ENCODE measurements around the gene GCGR. TPM values are rescaled to one million over a fixed set of nuclear protein-coding genes. Genes with fewer than 3 reads are reported as not detected.

The GCGR gene
- total RNA-seq, 8 experiments from 2014 or later: 0.14 to 0.66 (median 0.32) TPM; not detected in 4

DNA sequence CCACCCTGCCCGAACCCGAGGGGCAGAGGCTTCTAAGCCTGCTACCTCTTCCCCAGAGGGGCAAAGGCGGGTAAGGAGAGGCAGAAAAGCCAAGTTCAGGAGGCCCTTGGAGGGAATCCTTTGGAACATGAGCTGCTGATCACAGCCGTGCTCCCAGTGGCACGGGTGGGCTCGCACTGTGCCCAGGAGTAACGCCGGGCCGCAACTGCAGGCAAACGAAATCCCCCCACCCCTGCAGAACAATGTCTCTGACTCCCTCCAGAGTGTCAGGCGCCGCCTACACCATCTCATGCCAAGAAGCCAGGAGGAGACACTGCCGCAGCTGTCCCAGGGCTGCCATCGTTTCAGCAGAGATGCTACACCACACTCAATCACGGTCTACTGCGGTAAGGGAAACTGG, 47.5 kb downstream of the GCGR start:
- in situ Hi-C loops (cut with MboI; ENCODE audit: low pct_unique_long_range_greater_than_20kb in 2 of 9, low sequenced_read_pairs in 9 of 9, unreplicated experiment in 9 of 9): no loop called here
- no peak overlapping the region for H3K4me3 ChIP-seq
- WGBS, 10 experiments: 92 to 100% (median 97%) methylated on average over 3 to 10 of the region's 16 CpGs; no CpG with 5 or more reads in 5 of the 10 experiments
- ATAC-seq (replicated peaks in 6 of 8): no peak
- no peaks in the 10 kb centered on the region for H3K4me1 ChIP-seq (replicated peaks in 1 of 2)
- H3K27ac ChIP-seq: no peak overlapping the region

DNA sequence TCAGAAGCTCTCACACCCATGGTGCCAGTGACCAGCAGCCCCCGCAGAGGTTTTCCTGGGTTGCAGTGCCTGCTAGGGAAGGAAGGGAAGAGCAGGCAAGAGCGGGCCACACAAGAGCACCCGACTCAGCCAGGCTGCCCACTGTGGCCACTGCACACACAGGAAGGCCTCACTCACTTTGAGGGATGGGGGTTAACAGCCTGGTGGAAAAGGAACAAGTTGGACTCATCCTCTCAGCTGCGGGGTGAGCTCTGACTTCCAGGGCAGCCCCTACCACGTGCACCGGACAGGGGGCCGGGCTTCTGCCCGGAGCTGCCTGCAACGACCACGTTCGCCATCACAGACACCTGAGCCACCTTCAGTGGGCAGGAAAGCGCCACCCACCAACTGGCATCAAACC, 48.3 kb downstream of the GCGR start:
- ATAC-seq (replicated peaks in 6 of 8): no peak
- in situ Hi-C loops (cut with MboI; ENCODE audit: low pct_unique_long_range_greater_than_20kb in 2 of 9, low sequenced_read_pairs in 9 of 9, unreplicated experiment in 9 of 9): no loop called here
- no peaks in the 10 kb centered on the region for H3K4me1 ChIP-seq (replicated peaks in 1 of 2)
- H3K27ac ChIP-seq: no peak overlapping the region
- 86 to 100% (median 97%) methylated on average over 1 to 6 of the region's 12 CpGs; no CpG with 5 or more reads in 5 of the 10 experiments for WGBS, 10 experiments
- no peak overlapping the region for H3K4me3 ChIP-seq

DNA sequence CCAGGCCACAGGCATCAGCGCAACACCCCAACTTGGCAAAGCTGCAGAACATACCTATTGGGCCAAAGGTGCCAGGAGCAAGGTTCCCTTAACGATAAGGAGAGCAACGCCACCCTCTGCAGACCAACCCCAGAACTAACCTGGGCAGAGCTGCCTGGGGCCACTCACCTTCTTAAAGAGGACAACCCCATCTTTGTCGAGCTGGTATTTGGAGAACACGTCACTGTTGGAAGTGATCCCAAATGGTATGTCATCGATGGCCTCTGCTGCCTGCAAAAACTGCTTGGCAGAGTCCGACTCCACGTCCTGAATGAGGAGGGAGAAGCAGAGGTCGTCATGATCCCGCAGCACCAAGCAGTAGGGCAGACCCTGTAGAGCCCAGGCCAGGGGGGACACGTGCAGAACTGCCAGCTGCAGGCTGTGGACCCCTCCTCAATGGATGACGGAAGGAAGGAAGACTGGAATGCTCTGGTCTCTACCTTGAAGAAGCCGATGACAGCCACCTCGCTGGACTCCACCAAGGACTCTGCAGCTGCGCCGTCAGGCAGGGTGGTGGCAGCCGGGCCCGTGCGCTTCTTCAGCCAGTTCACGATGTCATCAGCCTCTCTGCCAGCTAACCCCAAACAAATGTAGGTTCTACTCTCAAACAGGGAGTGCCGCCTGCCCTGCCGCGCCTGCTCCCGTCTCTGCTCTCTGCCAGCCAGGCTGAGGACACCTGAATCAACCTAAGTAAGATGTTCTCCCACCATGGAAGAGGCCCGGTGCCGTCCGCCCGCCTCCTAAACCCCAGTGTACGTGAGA, 51.2 kb downstream of the GCGR start:
- Histone ChIP-seq H3K4me1 (replicated peaks in 1 of 2) (peaks cover 5 to 12% of the 10 kb centered on the region in 2 donors), H3K4me3 (no peak overlapping the region), H3K27ac (no peak overlapping the region)
- peak in 2 of 8 experiments; percentile 4 to 8 for ATAC-seq (replicated peaks in 6 of 8)
- 48 to 96% (median 82%) methylated on average over 4 to 13 of the region's 29 CpGs; no CpG with 5 or more reads in 3 of the 10 experiments for WGBS, 10 experiments
- in situ Hi-C loops (cut with MboI; ENCODE audit: low pct_unique_long_range_greater_than_20kb in 2 of 9, low sequenced_read_pairs in 9 of 9, unreplicated experiment in 9 of 9): no loop called here

DNA sequence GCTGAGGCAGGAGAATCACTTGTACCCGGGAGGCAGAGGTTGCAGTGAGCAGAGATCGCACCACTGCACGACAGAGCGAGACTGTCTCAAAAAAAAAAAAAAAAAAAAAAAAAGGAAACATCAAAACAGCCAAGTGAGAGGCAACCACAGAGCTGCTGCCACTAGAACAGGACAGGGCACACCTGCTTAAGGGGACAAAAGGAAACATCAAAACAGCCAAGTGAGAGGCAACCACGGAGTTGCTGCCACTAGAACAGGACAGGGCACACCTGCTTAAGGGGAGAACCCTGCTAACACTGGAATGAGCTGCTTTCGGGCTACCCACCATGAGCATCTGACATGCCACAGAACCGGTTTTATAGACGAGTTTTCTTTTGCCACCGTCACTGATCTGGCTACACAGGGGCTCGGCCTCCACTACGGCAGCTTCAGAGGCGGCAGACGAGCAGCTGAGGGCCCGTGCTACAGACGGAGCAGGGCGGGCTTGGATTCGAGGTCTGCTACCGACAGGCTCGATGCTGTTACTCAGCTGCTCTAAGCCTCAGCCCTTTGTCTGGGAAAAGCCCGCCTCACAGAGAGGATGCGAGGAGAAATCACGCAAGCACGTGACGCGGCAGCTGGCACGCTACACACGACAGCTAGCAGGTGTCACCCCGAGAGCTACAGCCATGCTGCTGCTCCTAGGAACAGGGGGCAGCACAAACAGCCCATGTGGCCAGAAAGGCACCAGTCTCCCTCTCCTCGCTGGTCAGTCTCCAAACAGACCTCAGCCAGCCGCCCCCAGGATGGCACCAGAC, 54.4 kb downstream of the GCGR start:
- H3K27ac ChIP-seq: no peak overlapping the region

DNA sequence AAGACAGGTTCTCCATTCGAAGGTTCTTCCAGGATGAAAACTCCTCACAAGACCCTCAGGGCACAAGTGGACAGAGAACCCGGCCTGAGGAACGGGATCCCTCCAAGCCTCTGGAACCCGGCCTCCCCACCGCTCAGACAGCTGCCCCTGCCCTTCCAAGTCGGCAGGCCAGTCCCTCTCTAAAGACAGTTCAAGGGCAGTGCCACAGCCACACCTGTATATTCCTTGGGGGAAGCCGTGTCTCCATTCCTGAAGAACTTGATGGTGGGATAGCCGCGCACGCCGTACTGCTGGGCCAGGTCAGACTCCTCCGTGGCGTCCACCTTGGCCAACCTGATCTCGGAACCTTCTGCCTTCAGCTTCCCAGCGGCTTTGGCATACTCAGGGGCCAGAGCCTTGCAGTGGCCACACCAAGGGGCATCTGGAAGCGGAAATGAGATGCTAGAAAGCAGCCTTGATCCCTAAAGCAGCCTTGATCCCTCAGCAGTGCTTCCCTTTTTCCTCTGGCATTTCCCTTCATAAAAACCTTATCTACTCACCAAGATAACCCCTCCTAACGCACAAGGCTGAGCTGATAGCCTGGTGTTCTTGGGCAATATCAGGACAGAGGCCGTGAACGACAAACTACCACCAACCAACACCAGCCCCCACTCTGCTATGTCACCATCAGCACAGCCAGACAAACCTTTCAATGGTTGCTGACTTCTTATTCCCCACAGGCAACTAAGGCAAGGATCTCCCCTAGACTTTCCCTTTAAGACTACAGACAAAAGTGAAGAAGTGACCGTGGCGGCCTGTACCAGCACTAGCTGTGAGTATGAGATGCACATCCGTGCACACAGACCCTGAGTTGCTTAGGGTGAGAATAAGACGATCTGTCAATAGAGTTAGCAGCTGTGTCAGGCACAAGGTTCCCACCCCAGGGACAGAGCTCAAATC, 55.3 kb downstream of the GCGR start:
- Histone ChIP-seq H3K4me1 (replicated peaks in 1 of 2) (peaks cover 20 to 22% of the 10 kb centered on the region in 2 donors), H3K4me3 (peak overlapping the region; percentile 66 to 90 (median 73)), H3K27ac (peak overlapping the region; percentile 76 to 93)
- ATAC-seq (replicated peaks in 6 of 8): no peak
- in situ Hi-C loops (cut with MboI; ENCODE audit: low pct_unique_long_range_greater_than_20kb in 2 of 9, low sequenced_read_pairs in 9 of 9, unreplicated experiment in 9 of 9): no loop called here
- 0 to 91% (median 56%) methylated on average over 1 to 12 of the region's 23 CpGs; no CpG with 5 or more reads in 2 of the 10 experiments for WGBS, 10 experiments

More for the DNA sequence above, 54.4 kb downstream of the GCGR start:
- Histone ChIP-seq H3K4me1 (replicated peaks in 1 of 2) (peaks cover 20 to 22% of the 10 kb centered on the region in 2 donors), H3K4me3 (peak overlapping the region in 3 of 5 donors; percentile 66 to 78 (median 73))
- 76 to 96% (median 93%) methylated on average over 3 to 12 of the region's 30 CpGs; no CpG with 5 or more reads in 4 of the 10 experiments for WGBS, 10 experiments
- in situ Hi-C loops (cut with MboI; ENCODE audit: low pct_unique_long_range_greater_than_20kb in 2 of 9, low sequenced_read_pairs in 9 of 9, unreplicated experiment in 9 of 9): no loop called here
- no peak for ATAC-seq (replicated peaks in 6 of 8)

DNA sequence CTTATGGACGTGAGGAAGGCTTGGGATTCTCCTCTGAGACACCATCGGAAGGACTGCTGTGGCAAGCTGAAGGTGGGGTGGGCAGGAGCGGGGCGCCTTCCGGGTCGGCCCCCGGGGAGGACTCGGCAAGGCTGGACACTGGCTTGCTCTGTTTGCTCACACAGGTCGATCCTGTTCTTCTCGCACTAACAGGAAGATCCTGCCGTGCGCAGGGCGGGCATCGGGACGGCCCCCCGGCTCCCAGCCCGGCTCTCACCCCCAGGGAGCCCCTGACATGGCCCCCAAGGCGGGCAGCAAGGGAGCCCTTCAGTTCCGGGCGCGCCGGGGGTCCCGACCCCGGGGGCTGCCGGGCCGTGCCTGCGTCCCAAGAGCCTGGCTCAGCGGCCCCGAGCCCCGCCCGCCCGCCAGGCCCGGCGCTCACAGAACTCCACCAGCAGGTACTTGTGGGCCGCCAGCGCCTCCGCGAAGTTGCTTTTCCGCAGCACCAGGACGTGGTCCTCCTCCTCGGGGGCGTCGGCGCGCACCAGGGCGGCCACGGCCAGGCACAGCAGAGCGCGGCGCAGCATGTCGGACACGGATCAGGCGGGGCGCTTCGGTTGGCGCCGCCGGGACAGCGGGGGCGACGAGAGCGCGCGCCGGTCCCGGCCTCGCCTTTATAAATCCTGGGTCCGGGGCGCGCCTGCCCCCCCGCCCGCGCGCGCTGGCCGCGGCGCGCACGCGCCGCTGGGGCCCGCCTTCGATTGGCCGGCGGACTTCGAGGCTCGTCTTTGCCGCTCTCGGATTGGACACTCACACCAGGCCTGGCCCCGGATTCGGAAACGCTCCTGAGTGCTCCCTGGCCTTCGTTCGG, 56.2 kb downstream of the GCGR start, which contains the start of gene P4HB:
Gene P4HB, minus strand, starts transcription at position 630 of the 850 bp plus-strand sequence. Its CDS starts 64 bp downstream, at position 566.
- Histone ChIP-seq H3K27ac (peak within 1 kb of the TSS; percentile 95 to 98), H3K4me1 (replicated peaks in 1 of 2) (peaks cover 20 to 22% of the 10 kb centered on the region in 2 donors), H3K4me3 (peak within 1 kb of the TSS; percentile 66 to 90 (median 76))
- in situ Hi-C loops (cut with MboI; ENCODE audit: low pct_unique_long_range_greater_than_20kb in 2 of 9, low sequenced_read_pairs in 9 of 9, unreplicated experiment in 9 of 9): no loop called here
- ATAC-seq (replicated peaks in 6 of 8): no peak
- WGBS, 10 experiments: 0% methylated on average over 1 to 8 of the region's 95 CpGs; no CpG with 5 or more reads in 6 of the 10 experiments

DNA sequence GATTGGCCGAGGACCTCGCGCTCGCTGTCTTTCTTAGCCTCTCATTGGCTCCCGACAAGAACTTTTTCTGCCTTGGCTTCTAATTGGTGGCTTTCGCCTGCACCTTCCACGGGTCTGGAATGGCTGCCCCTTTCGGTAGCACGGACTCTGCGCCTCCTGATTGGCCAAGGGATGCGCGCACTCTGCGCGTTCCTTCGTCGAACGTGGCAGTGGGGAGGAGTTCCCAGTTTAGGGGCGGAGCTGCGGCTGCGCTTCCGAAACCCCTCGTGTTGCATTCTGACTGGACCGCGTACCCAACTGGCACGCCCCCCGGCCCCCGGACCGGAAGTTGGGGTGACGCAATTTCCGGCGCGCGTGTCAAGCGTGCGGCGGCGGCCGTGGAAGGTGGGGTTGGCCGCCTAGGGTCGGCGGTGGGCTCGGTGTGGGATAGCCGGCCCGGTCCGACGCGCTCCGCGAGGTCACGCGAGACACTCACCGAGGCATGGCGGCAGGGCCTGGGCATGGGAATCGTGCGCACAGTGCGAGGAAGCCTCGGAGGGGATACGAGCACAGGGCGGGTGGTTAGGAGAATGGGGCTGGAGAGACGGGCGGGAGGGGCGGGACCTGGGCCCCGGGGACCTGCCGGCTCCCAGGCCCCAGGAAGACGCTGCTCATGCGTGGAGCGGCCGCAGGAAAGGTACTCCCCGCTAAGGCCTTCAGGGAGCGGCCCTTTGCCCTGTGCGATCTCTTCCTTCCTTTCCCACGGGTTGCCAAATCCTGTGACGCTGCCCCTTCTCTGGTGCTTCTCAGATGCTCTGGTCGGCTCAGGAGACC, 57.0 kb downstream of the GCGR start:
- peak; percentile 71 to 89 (median 86) for ATAC-seq (replicated peaks in 6 of 8)
- 0 to 1% (median 0%) methylated on average over 1 to 28 of the region's 74 CpGs; no CpG with 5 or more reads in 3 of the 10 experiments for WGBS, 10 experiments
- in situ Hi-C loops (cut with MboI; ENCODE audit: low pct_unique_long_range_greater_than_20kb in 2 of 9, low sequenced_read_pairs in 9 of 9, unreplicated experiment in 9 of 9): no loop called here
- Histone ChIP-seq H3K27ac (peak overlapping the region; percentile 95 to 98), H3K4me1 (replicated peaks in 1 of 2) (peaks cover 20 to 22% of the 10 kb centered on the region in 2 donors), H3K4me3 (peak overlapping the region; percentile 47 to 90 (median 69))

DNA sequence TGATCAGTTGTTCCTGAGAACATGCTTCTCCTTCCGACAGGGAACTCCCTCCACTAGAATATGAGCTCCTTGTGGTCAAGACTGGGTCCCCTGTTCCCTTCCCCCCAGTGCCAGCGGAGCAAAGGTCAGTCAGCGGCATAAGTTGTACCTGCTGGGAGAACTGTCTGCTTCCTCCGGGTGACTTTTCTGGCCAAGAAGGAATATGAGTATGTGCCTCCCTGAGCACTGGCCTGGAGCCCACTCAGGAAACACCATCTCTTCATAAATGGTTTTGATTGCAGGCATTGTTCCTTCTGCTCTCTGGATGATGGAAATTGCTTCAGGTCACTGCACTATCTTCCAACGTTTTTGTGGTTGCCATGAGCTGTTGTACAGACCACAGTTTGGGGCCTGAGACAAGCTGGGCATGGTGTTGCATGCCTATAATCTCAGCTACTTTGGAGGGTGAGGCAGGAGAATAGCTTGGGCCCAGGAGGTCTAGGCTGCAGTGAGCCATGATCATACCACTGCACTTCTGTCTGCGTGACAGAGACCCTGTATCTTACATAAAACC, 59.2 kb downstream of the GCGR start:
- no peak for ATAC-seq (replicated peaks in 6 of 8)
- Histone ChIP-seq H3K27ac (no peak overlapping the region), H3K4me1 (replicated peaks in 1 of 2) (peaks cover 31 to 40% of the 10 kb centered on the region in 2 donors), H3K4me3 (no peak overlapping the region)
- in situ Hi-C loops (cut with MboI; ENCODE audit: low pct_unique_long_range_greater_than_20kb in 2 of 9, low sequenced_read_pairs in 9 of 9, unreplicated experiment in 9 of 9): no loop called here
- 17 to 100% (median 79%) methylated on average over 1 to 5 of the region's 6 CpGs; no CpG with 5 or more reads in 3 of the 10 experiments for WGBS, 10 experiments
